Gastrocnemius medialis (tissue), 4 donors: ENCODE measurements around the gene SCGB3A2.

Source experiments
- POLR2A ChIP-seq, 2 donors: fragments of 450-650 bp; IDR thresholded peaks; one replicate each; pipeline ENCODE4 v1.6.1; 2017; ENCODE audit warnings: antibody characterized with exemption in 2 of 2, mild to moderate bottlenecking in 2 of 2, moderate library complexity in 2 of 2
- TF ChIP-seq, protein P1 (sequence below), 5 experiments: fragments of 450-650 bp in 3 of 5; fragments of 200-600 bp in 2 of 5; sonication (generic) in 2 of 5; IDR thresholded peaks in 4 of 5; conservative IDR thresholded peaks in 1 of 5; 1 replicate in 4 of 5; 2 replicates in 1 of 5; pipeline ENCODE4 v1.5.1; 2016 to 2019; ENCODE audit warnings: antibody characterized with exemption in 5 of 5, mild to moderate bottlenecking in 3 of 5, moderate library complexity in 3 of 5

DNA sequence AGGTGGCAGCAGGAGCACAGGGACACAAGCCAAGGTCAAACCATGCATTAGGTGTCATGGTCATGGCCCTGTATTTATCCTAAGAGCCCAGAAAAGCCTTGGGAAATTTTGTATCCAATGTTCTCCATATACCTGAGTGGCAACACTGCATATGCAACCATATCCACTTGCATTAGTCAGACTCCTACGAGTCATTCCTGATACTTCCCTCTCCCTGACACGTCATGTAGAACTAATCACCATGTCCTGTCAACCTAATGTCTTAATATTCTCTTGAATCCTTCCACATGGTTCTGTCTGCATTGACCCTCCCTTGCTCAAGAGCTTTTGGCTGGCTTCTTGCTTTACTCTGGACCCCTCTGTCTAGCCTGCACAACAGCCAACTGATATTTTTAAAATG, 9.4 kb downstream of the SCGB3A2 start:
- TF ChIP-seq, protein P1, sequence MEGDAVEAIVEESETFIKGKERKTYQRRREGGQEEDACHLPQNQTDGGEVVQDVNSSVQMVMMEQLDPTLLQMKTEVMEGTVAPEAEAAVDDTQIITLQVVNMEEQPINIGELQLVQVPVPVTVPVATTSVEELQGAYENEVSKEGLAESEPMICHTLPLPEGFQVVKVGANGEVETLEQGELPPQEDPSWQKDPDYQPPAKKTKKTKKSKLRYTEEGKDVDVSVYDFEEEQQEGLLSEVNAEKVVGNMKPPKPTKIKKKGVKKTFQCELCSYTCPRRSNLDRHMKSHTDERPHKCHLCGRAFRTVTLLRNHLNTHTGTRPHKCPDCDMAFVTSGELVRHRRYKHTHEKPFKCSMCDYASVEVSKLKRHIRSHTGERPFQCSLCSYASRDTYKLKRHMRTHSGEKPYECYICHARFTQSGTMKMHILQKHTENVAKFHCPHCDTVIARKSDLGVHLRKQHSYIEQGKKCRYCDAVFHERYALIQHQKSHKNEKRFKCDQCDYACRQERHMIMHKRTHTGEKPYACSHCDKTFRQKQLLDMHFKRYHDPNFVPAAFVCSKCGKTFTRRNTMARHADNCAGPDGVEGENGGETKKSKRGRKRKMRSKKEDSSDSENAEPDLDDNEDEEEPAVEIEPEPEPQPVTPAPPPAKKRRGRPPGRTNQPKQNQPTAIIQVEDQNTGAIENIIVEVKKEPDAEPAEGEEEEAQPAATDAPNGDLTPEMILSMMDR (IDR thresholded peaks at IDR 0.05 in 4 of 5, conservative IDR thresholded peaks at IDR 0.05 in 1 of 5), result no peak
- no peak for TF ChIP-seq POLR2A (IDR thresholded peaks at IDR 0.05)
